Measurements from ENCODE around the gene MAP7D1.

GRCh38 chr1:36206323-36206858, 50.4 kb downstream of the MAP7D1 start:
- TF ChIP-seq, protein P1, sequence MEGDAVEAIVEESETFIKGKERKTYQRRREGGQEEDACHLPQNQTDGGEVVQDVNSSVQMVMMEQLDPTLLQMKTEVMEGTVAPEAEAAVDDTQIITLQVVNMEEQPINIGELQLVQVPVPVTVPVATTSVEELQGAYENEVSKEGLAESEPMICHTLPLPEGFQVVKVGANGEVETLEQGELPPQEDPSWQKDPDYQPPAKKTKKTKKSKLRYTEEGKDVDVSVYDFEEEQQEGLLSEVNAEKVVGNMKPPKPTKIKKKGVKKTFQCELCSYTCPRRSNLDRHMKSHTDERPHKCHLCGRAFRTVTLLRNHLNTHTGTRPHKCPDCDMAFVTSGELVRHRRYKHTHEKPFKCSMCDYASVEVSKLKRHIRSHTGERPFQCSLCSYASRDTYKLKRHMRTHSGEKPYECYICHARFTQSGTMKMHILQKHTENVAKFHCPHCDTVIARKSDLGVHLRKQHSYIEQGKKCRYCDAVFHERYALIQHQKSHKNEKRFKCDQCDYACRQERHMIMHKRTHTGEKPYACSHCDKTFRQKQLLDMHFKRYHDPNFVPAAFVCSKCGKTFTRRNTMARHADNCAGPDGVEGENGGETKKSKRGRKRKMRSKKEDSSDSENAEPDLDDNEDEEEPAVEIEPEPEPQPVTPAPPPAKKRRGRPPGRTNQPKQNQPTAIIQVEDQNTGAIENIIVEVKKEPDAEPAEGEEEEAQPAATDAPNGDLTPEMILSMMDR (conservative IDR thresholded peaks at IDR 0.05 in 1 of 2, IDR thresholded peaks at IDR 0.05 in 1 of 2; ENCODE audit: low read depth in 1 of 2, low read length in 2 of 2): no peak
- TF ChIP-seq EZH2 (IDR thresholded peaks at IDR 0.05; ENCODE audit: low read length, missing control alignments): no peak
